ENCODE data around the gene CKMT1A.
A peak's percentile ranks its signal among the peaks of the same experiment; 100 is the strongest.

The CKMT1A gene

GRCh38 chr15:43746903-43747309 is 53.2 kb downstream of the CKMT1A start:
- peak in 4 of 56 donors; percentile 36 to 51 (median 38) for DNase-seq

GRCh38 chr15:43748376-43748775 is 54.7 kb downstream of the CKMT1A start:
- DNase-seq = no peak

All from amygdala (tissue), 56 donors.